GM10847 (cell line): ENCODE results near the gene ATP6V0B.

Experiments used
- POLR2A ChIP-seq: IDR thresholded peaks from 2 replicates; pipeline ENCODE4 v1.6.1; 2011; ENCODE audit not compliant: insufficient read length; ENCODE audit errors: extremely low read depth

ATP6V0B gene

DNA sequence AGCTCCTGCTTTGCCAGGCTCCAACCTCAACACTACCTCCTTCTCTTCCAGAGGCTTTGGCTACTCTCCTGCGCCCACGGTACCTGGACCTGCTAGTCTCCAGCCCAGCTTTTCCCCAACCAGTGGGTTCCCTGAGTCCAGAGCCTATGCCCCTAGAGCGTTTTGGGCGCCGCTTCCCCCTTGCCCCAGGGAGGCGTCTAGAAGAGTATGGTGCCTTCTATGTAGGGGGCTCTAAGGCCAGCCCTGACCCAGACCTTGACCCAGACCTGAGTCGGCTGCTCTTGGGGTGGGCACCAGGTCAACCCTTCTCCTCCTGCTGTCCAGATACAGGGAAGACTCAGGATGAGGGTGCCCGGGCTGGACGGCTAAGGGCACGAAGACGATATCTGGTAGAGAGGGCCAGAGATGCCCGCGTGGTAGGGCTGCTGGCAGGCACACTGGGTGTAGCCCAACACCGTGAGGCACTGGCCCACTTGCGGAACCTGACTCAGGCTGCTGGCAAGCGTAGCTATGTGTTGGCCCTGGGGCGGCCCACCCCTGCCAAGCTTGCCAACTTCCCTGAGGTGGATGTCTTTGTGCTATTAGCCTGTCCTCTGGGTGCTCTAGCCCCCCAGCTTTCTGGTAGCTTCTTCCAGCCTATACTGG lies 3.3 kb upstream of the ATP6V0B start:
- TF ChIP-seq POLR2A = no peak

DNA sequence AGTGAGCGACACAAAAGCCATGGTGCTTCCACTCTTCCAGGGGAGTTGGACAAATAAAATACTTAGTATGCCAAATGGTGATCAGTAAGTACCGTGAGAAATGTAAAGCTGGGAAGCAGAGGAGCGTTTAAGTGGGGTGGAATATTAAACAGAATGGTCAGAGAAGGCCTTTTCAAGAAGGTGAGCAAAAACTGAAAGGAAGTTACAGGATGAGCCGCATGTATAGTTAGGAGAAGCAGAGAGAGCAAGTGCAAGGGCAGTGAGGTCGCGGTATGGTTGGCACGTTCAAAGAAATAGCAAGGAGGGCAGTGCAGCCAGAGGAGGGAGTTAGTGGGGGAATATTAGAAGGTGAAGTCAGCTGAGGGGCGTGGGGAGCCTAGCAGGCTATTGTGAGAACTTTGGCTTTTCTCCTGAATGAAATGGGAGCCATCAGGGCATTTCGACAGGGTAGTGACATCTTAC lies 748 bp upstream of the ATP6V0B start:
- TF ChIP-seq POLR2A = no peak

DNA sequence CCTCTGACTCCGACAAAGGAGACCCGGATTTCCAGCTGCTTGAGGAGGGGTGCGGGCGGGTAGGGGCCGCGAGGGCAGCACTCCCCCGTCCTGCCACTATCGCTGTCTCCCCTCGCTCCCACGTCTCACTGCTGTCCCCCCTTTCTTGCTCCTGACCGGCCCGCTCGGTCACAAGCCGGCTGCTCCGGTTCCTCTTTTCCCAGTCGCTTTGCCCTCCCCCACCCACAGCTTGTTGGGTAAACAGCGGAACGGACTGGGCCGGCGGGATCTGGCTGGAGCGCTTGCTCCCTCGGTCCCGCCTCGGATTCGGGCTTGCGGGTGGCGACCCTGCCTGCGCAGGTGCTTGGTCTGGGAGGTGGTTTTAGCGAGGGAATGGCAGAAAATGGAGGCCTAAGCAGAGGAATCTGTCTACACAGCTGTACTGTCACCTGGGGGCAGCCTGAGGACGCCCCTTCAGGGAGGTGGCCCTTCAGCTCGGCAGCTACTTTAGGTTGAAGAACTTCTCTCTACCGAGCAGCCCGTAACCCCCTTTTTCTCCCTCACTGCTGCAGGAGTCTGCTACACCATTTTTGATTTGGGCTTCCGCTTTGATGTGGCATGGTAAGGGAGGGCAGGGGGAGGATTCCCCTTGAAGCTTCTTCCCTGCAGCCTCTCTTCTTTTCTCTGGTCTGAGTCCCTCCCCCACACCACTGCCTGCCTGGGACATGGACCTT lies 645 bp downstream of the ATP6V0B start:
- no peak for TF ChIP-seq POLR2A

DNA sequence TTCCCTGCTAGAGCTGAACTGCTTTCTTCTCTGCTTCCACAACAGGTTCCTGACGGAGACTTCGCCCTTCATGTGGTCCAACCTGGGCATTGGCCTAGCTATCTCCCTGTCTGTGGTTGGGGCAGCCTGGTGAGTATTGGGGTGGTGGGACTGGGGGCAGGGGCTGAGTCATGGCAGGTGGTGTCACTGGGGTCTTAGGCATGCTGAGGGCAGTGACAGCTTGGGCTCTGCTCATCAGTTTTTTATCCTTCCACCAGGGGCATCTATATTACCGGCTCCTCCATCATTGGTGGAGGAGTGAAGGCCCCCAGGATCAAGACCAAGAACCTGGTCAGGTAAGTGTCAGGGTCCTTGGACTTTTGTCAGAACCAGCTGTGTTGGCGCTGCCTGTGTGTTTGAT lies 1.3 kb downstream of the ATP6V0B start:
- TF ChIP-seq POLR2A = no peak

DNA sequence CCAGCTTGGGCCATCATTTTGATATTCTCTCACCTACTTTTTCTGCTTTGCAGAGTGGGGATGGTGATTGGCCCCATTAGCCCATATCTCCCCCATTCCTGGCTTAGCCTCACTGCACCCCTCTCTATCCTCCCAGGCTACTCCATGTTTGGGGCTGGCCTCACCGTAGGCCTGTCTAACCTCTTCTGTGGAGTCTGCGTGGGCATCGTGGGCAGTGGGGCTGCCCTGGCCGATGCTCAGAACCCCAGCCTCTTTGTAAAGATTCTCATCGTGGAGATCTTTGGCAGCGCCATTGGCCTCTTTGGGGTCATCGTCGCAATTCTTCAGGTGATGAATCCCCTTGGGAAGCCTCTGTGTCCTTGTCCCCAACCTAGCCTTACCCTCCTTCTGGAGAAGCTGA lies 2.1 kb downstream of the ATP6V0B start:
- no peak for TF ChIP-seq POLR2A

DNA sequence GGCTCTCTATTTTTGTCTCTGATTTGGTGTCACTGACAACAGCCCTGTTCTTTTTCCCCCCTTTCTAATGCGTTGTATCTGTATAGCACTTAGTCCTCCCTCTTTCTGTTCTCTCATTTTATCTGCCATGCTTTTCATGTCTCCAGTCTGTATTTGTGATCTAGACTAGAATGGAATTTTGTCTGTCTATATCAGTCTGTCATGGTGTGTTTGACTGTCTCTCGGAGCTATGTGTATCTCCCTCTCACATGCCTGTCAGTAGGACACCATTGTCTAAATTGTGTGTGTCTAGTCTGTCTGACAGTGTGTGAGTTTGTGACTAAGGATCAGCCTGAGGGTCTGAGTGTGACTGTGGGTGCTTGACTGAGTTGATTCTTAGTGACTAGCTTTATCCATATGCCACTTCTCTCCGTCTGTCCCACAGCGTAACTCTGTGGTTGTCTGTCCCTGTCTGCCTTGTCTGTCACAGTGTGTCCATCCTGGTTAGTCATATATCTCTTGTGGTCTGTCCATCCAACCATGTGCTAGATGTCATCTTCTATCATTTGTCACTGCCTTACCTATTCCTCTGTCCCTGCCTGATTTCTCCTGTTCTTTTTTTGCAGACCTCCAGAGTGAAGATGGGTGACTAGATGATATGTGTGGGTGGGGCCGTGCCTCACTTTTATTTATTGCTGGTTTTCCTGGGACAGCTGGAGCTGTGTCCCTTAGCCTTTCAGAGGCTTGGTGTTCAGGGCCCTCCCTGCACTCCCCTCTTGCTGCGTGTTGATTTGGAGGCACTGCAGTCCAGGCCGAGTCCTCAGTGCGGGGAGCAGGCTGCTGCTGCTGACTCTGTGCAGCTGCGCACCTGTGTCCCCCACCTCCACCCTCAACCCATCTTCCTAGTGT lies 2.9 kb downstream of the ATP6V0B start:
- TF ChIP-seq POLR2A = no peak

DNA sequence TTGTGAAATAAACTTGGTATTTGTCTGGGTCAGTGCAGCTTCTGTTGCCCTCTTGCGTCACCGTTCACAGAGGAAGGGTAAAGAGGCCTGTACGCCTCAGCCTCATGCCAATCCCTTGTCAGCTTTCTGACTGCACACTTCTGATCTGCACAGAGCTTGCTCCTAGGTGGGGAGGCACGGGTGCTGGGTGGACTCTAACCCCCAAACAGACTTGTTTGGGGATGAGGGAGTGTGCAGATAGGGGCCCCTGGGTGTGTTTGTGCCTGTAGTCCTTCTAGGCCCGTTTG lies 3.4 kb downstream of the ATP6V0B start:
- no peak for TF ChIP-seq POLR2A

DNA sequence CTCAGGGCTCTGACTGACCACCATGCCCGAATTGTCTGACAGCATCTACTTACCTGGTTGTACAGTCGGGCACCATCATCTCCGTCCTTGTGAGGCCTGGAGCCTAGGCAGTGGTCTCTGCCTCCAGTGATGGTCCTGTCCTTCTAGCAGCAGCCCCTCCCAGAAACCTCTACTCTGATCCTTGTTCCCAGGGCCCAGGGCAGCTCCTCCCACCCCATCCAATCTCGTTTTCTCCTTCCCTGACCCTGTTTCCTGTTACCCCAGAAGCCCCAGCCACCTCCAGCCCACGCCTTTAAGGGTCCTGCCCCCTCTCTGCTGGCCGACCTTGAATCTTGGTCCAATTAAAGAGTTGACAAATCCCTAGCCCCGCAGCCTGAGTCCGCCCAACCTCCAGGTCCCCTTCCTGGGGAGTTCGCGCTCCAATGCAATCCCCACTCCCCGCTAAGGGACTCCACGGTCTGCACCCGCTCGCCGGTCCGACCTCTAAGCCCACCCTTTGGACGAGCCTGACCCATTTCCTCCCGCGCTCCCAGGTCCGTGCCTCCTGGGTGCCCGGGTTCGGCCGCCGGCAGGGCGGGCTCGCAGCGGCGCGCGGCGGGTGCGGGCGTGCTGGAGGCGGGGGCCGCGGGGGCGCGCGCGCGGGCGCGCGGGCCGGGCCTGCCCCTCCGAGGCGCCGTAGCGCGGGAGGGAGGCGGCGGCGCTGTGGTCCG lies 3.9 kb downstream of the ATP6V0B start, which contains the start of gene B4GALT2:
Gene B4GALT2 (plus strand): TSS at position 660 of the 710 bp plus-strand sequence. CDS start 1,951 bp downstream, outside the sequence.
- no peak for TF ChIP-seq POLR2A

DNA sequence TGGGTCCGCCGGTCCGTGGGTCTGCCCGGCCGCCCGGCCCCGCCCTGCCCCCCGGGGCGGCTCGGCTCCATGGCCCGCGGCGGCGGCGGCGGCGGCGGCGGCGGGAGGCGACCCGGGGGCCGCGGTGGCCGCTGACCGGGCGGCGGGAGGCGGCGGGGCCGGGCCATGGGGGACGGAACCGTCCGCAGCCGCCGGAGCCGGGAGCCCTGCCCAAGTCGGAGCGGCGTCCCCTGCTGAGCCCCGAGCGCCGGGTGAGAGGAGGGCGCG lies 4.4 kb downstream of the ATP6V0B start:
- no peak for TF ChIP-seq POLR2A

DNA sequence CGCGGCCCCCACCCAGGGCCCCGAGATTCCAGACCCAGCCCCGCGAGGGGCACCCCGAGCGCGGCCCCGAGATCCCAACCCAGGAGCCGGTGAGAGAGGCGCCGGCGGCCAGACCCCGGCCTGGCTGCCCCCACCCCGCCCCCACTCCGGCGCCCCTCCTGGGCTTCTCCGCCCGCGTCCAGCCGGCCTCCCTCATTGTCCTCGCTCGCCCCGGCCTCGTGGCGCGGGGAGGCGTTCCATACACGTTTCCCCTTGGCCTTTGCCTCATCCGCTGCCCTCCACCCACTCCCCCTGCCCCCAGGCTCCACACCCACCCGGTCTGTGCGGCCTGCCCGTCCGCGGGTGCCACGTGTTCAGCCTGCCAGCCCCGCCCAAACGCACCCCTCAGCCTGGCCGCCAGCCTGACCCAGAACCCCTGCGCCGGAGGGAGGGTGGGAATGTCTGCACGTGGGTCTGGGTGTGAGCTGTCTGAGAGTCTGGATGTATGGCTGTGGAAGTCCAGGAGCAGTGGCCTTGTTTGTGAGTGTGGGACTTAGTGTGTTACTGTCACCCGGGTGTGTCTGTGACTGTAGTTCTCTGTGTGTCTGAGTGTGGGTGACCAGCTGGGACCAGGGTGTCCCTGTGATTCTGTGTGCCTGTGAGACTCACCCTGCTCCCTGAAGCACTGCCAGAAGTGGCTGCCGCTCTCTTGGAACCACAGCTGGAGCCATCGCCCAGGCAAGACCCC lies 4.9 kb downstream of the ATP6V0B start:
- TF ChIP-seq POLR2A = no peak

DNA sequence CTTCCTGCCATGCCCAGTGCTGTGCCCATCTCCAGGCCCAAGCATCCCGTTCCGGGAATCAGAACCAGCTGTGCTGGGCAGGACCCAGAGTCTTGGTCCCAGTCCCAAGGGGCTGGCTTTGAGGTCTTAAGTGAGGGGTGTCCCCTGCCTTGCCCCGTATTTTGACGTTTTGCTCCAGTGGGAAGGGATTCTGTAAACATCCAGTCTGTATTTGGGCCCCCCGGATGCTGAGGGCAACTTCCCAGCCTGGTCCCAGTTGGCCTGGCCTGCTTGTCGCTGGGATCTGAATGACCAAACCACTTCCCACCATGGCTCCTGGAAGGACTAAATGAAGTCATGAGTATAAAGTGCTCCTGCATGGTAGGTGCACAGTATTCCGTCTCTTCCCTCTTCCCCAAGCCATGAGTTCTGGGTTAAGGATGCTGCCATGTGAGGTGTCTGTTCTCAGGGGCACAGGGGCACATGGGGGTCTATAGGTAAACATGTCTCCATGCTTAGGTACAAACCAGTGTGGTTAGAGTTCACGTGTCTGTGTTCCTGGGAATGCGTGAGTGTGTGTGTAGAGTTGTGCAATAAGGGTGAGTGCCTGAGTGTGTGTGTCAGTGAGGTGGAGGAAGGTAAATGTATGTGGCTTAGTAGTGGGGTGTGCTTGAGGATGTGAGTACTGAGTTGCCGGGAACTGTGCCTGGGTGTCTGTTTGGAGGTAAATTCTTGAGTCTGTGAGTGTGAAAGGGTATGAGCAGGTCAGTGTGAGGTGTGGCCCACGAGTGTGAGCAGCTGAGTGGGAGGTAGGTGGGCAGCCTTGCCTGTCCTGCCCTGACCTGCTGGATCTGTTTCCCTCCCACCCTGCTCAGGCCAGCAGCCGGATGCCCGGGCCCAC lies 5.7 kb downstream of the ATP6V0B start:
- no peak for TF ChIP-seq POLR2A

DNA sequence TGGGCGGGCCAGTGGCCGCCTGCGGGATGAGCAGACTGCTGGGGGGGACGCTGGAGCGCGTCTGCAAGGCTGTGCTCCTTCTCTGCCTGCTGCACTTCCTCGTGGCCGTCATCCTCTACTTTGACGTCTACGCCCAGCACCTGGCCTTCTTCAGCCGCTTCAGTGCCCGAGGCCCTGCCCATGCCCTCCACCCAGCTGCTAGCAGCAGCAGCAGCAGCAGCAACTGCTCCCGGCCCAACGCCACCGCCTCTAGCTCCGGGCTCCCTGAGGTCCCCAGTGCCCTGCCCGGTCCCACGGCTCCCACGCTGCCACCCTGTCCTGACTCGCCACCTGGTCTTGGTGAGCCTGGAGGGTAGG lies 6.4 kb downstream of the ATP6V0B start:
- TF ChIP-seq POLR2A = no peak

DNA sequence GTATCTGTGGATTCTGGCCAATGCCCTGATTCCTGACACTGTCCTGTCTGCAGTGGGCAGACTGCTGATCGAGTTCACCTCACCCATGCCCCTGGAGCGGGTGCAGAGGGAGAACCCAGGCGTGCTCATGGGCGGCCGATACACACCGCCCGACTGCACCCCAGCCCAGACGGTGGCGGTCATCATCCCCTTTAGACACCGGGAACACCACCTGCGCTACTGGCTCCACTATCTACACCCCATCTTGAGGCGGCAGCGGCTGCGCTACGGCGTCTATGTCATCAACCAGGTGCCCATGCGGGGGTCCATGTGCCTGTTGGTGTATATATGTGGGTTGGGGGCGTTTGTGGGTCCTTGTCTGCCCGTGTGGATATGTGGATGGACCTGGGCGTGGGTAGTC lies 6.9 kb downstream of the ATP6V0B start:
- TF ChIP-seq POLR2A = no peak

DNA sequence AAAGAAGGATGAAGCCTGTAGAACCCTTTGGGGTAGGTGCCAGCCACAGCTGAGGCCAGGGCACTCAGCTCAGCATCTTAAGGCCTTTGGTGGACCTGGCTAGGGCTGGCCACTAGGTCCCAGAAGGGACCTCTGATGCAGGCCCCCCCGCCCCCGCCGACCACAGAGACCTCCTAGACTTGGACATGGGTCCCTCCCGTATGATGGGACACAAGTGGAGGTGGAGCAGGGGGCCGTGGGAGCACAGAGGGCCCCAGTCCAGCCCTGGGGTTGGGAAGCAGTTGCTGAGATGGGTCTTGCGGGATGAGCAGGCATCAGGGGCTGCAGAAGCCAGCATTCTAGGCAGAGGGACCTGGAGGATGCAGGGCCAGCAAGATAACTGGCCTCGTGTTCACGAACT lies 7.5 kb downstream of the ATP6V0B start:
- no peak for TF ChIP-seq POLR2A
